COLO668 (cell line): ENCODE results near the gene LMTK3.

Experiments
- DNase-seq: peaks from one replicate; lab custom pipeline; 2025; ENCODE audit not compliant: unreplicated experiment; lab: John Stamatoyannopoulos, UW

The LMTK3 gene

GRCh38 chr19:48445606-48446481 is 65.8 kb downstream of the LMTK3 start, which contains the start of gene GRWD1:
Gene GRWD1 (plus strand): TSS chr19:48445983. CDS start chr19:48446006, 23 bp downstream.
- peak; percentile 94 for DNase-seq

- peak; percentile 52 for DNase-seq
These were observed 66.4 kb downstream of the LMTK3 start for GRCh38 chr19:48445256-48445605.

- DNase-seq: no peak
These were observed 66.8 kb downstream of the LMTK3 start for GRCh38 chr19:48444936-48445200.

- DNase-seq: peak; percentile 12
These were observed 67.3 kb downstream of the LMTK3 start for GRCh38 chr19:48444129-48444935.

- DNase-seq: peak; percentile 32
These were observed 67.9 kb downstream of the LMTK3 start for GRCh38 chr19:48443731-48444128.

GRCh38 chr19:48443256-48443655 is 68.4 kb downstream of the LMTK3 start:
- DNase-seq: peak; percentile 47

GRCh38 chr19:48442116-48443035 is 69.3 kb downstream of the LMTK3 start:
- DNase-seq: no peak

GRCh38 chr19:48441360-48442050 is 70.1 kb downstream of the LMTK3 start:
- no peak for DNase-seq

- no peak for DNase-seq
These were observed 75.0 kb downstream of the LMTK3 start for GRCh38 chr19:48436586-48436985.
